ENCODE results near the gene RAPGEF6. TPM values are rescaled to one million over a fixed set of nuclear protein-coding genes. Genes with fewer than 3 reads are reported as not detected.

RAPGEF6 gene
- total RNA-seq, 3 donors from 2014 or later (not counting 1 experiment from before 2014, with no cell fraction given): 30.1 to 61.0 (median 42.1) TPM

- H3K27ac Mint-ChIP-seq: no peak overlapping the region
- Histone ChIP-seq H3K4me3 (ENCODE audit: low read length) (no peak overlapping the region), H3K4me1 (ENCODE audit: control insufficient read depth, insufficient read depth, low read length) (no peaks in the 10 kb centered on the region), H3K36me3 (ENCODE audit: control insufficient read depth, insufficient read depth, low read length) (peaks cover 42% of the 10 kb centered on the region), H3K9me3 (ENCODE audit: control insufficient read depth, insufficient read depth, low read length) (no peaks in the 10 kb centered on the region), H3K27me3 (ENCODE audit: control insufficient read depth, insufficient read depth, low read length) (no peaks in the 10 kb centered on the region), H3K27ac (ENCODE audit: low read length) (no peak overlapping the region)
- no peaks in the 10 kb centered on the region for H3K27me3 Mint-ChIP-seq (ENCODE audit: low read depth in 2 of 2)
- DNase-seq (no peak), ATAC-seq (no peak)
- peaks cover 13% of the 10 kb centered on the region for H3K36me3 Mint-ChIP-seq
- WGBS (ENCODE audit: insufficient coverage): no CpG with 5 or more reads among the region's 1 CpG
- no peak overlapping the region for H3K4me3 Mint-ChIP-seq
- H3K9me3 Mint-ChIP-seq: no peaks in the 10 kb centered on the region
- intact Hi-C loops (cut with micrococcal nuclease): no loop called here
- TF ChIP-seq CTCF (IDR thresholded peaks at IDR 0.05): no peak
- peaks cover 0 to 12% of the 10 kb centered on the region in 2 donors for H3K4me1 Mint-ChIP-seq
Measured at GRCh38 chr5:131475541-131475941, 159.5 kb downstream of the RAPGEF6 start.

- Histone ChIP-seq H3K36me3 (ENCODE audit: control insufficient read depth, insufficient read depth, low read length) (peaks cover 34% of the 10 kb centered on the region), H3K27ac (ENCODE audit: low read length) (no peak overlapping the region), H3K9me3 (ENCODE audit: control insufficient read depth, insufficient read depth, low read length) (no peaks in the 10 kb centered on the region), H3K27me3 (ENCODE audit: control insufficient read depth, insufficient read depth, low read length) (no peaks in the 10 kb centered on the region), H3K4me3 (ENCODE audit: low read length) (no peak overlapping the region), H3K4me1 (ENCODE audit: control insufficient read depth, insufficient read depth, low read length) (no peaks in the 10 kb centered on the region)
- intact Hi-C loops (cut with micrococcal nuclease): no loop called here
- peak overlapping the region in 1 of 2 donors; percentile 13 for H3K27ac Mint-ChIP-seq
- peaks cover 0 to 6% of the 10 kb centered on the region in 2 donors for H3K4me1 Mint-ChIP-seq
- H3K9me3 Mint-ChIP-seq: no peaks in the 10 kb centered on the region
- DNase-seq (no peak), ATAC-seq (no peak)
- WGBS (ENCODE audit: insufficient coverage): 88% methylated on average over 2 of the region's 3 CpGs
- H3K4me3 Mint-ChIP-seq: no peak overlapping the region
- TF ChIP-seq CTCF (IDR thresholded peaks at IDR 0.05): no peak
- H3K36me3 Mint-ChIP-seq: peaks cover 2% of the 10 kb centered on the region
- H3K27me3 Mint-ChIP-seq (ENCODE audit: low read depth in 2 of 2): no peaks in the 10 kb centered on the region
Measured at GRCh38 chr5:131473731-131474130, 161.3 kb downstream of the RAPGEF6 start.

- ATAC-seq (no peak), DNase-seq (no peak)
- TF ChIP-seq CTCF (IDR thresholded peaks at IDR 0.05): no peak
- H3K27me3 ChIP-seq (ENCODE audit: control insufficient read depth, insufficient read depth, low read length): no peaks in the 10 kb centered on the region
- intact Hi-C loops (cut with micrococcal nuclease): no loop called here
- 90% methylated on average over 3 of the region's 3 CpGs for WGBS (ENCODE audit: insufficient coverage)
- H3K36me3 Mint-ChIP-seq: peaks cover 2% of the 10 kb centered on the region
- no peak overlapping the region for H3K4me3 Mint-ChIP-seq
- H3K4me3 ChIP-seq (ENCODE audit: low read length): no peak overlapping the region
- no peaks in the 10 kb centered on the region for H3K9me3 ChIP-seq (ENCODE audit: control insufficient read depth, insufficient read depth, low read length)
- H3K27ac Mint-ChIP-seq: peak overlapping the region in 1 of 2 donors; percentile 4
- H3K36me3 ChIP-seq (ENCODE audit: control insufficient read depth, insufficient read depth, low read length): peaks cover 36% of the 10 kb centered on the region
- no peaks in the 10 kb centered on the region for H3K4me1 ChIP-seq (ENCODE audit: control insufficient read depth, insufficient read depth, low read length)
- peaks cover 0 to 17% of the 10 kb centered on the region in 2 donors for H3K4me1 Mint-ChIP-seq
- no peaks in the 10 kb centered on the region for H3K9me3 Mint-ChIP-seq
- no peaks in the 10 kb centered on the region for H3K27me3 Mint-ChIP-seq (ENCODE audit: low read depth in 2 of 2)
- H3K27ac ChIP-seq (ENCODE audit: low read length): no peak overlapping the region
Measured at GRCh38 chr5:131466171-131466766, 168.8 kb downstream of the RAPGEF6 start.

GRCh38 chr5:131463656-131464055, 171.4 kb downstream of the RAPGEF6 start:
- no peaks in the 10 kb centered on the region for H3K27me3 ChIP-seq (ENCODE audit: control insufficient read depth, insufficient read depth, low read length)
- ATAC-seq (no peak), DNase-seq (no peak)
- Mint-ChIP-seq H3K27ac (no peak overlapping the region), H3K4me3 (no peak overlapping the region), H3K27me3 (ENCODE audit: low read depth in 2 of 2) (no peaks in the 10 kb centered on the region), H3K9me3 (no peaks in the 10 kb centered on the region), H3K36me3 (peaks cover 7% of the 10 kb centered on the region), H3K4me1 (peaks cover 5 to 15% of the 10 kb centered on the region in 2 donors)
- H3K9me3 ChIP-seq (ENCODE audit: control insufficient read depth, insufficient read depth, low read length): no peaks in the 10 kb centered on the region
- peaks cover 39% of the 10 kb centered on the region for H3K36me3 ChIP-seq (ENCODE audit: control insufficient read depth, insufficient read depth, low read length)
- intact Hi-C loops (cut with micrococcal nuclease): no loop called here
- no peak for TF ChIP-seq CTCF (IDR thresholded peaks at IDR 0.05)
- H3K4me3 ChIP-seq (ENCODE audit: low read length): no peak overlapping the region
- no peaks in the 10 kb centered on the region for H3K4me1 ChIP-seq (ENCODE audit: control insufficient read depth, insufficient read depth, low read length)
- WGBS (ENCODE audit: insufficient coverage): no CpG with 5 or more reads among the region's 1 CpG
- no peak overlapping the region for H3K27ac ChIP-seq (ENCODE audit: low read length)
